ENCODE data around the gene MYEF2.

- TF ChIP-seq, protein P1, sequence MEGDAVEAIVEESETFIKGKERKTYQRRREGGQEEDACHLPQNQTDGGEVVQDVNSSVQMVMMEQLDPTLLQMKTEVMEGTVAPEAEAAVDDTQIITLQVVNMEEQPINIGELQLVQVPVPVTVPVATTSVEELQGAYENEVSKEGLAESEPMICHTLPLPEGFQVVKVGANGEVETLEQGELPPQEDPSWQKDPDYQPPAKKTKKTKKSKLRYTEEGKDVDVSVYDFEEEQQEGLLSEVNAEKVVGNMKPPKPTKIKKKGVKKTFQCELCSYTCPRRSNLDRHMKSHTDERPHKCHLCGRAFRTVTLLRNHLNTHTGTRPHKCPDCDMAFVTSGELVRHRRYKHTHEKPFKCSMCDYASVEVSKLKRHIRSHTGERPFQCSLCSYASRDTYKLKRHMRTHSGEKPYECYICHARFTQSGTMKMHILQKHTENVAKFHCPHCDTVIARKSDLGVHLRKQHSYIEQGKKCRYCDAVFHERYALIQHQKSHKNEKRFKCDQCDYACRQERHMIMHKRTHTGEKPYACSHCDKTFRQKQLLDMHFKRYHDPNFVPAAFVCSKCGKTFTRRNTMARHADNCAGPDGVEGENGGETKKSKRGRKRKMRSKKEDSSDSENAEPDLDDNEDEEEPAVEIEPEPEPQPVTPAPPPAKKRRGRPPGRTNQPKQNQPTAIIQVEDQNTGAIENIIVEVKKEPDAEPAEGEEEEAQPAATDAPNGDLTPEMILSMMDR (IDR thresholded peaks at IDR 0.05): no peak
- TF ChIP-seq POLR2A (IDR thresholded peaks at IDR 0.05) (no peak), EP300 (IDR thresholded peaks at IDR 0.05) (no peak)
Measured at GRCh38 chr15:48091522-48091921, 86.6 kb downstream of the MYEF2 start.

Measured in tibial nerve (tissue), 4 donors.